Cardiac muscle cell (in vitro differentiated cells and primary cell): ENCODE measurements around the gene ADAP1. TPM values are rescaled to one million over a fixed set of nuclear protein-coding genes. Genes with fewer than 3 reads are reported as not detected.
A peak's percentile ranks its signal among the peaks of the same experiment; 100 is the strongest.

Experiments
- DNase-seq, 2 donors: peaks; one replicate each; pipeline versions ENCODE4 v3.0.0 to v3.0.0-alpha.2; 2010 to 2017; ENCODE audit warnings: low read depth in 1 of 2, low spot score in 1 of 2
- H3K27ac ChIP-seq: fragments of 200-600 bp; sonication (generic); 2 replicates; pipeline ENCODE4 v1.5.1; 2016
- H3K27me3 ChIP-seq: fragments of 200-600 bp; sonication (generic); 2 replicates; pipeline ENCODE4 v1.6.0; 2016; ENCODE audit warnings: control low read depth
- H3K36me3 ChIP-seq: fragments of 200-600 bp; sonication (generic); 2 replicates; pipeline ENCODE4 v1.5.1; 2016; ENCODE audit warnings: control low read depth
- H3K4me1 ChIP-seq: fragments of 200-600 bp; sonication (generic); 2 replicates; pipeline ENCODE4 v1.8.1; 2017; ENCODE audit warnings: low read depth, mild to moderate bottlenecking, mixed run types
- H3K4me3 ChIP-seq: fragments of 200-600 bp; sonication (generic); 2 replicates; pipeline ENCODE4 v1.5.1; 2016; ENCODE audit warnings: mild to moderate bottlenecking
- H3K9me3 ChIP-seq: fragments of 200-600 bp; sonication (generic); 2 replicates; pipeline ENCODE4 v1.5.1; 2017; ENCODE audit warnings: low read depth, mild to moderate bottlenecking, control low read depth
- polyA plus RNA-seq: library from polyadenylated mRNA; unstranded; fragments of >200 nt; fragmentation: Nextera tagmentation; extraction: Ambion mirVana; gene quantifications from 2 replicates; pipeline ENCODE4 v1.2.1, GENCODE V29; 2016
- total RNA-seq: library from RNA; depleted of rRNA; stranded (reverse); fragments of >200 nt; gene quantifications from 2 replicates; pipeline ENCODE4 v1.2.3, GENCODE V29; 2016
- TF ChIP-seq, protein P1 (sequence below): IDR thresholded peaks from 2 replicates; pipeline ENCODE4 v1.5.1; 2012; ENCODE audit warnings: low read depth, mild to moderate bottlenecking, low read length

ADAP1 gene
- total and polyA plus RNA-seq, 2 experiments from 2014 or later: 12.0 to 14.4 TPM

- Histone ChIP-seq H3K4me3 (no peak overlapping the region), H3K4me1 (peaks cover 11% of the 10 kb centered on the region), H3K36me3 (peaks cover 5% of the 10 kb centered on the region), H3K9me3 (no peaks in the 10 kb centered on the region), H3K27ac (no peak overlapping the region), H3K27me3 (no peaks in the 10 kb centered on the region)
- DNase-seq: peak in 1 of 2 donors; percentile 34
- TF ChIP-seq, protein P1, sequence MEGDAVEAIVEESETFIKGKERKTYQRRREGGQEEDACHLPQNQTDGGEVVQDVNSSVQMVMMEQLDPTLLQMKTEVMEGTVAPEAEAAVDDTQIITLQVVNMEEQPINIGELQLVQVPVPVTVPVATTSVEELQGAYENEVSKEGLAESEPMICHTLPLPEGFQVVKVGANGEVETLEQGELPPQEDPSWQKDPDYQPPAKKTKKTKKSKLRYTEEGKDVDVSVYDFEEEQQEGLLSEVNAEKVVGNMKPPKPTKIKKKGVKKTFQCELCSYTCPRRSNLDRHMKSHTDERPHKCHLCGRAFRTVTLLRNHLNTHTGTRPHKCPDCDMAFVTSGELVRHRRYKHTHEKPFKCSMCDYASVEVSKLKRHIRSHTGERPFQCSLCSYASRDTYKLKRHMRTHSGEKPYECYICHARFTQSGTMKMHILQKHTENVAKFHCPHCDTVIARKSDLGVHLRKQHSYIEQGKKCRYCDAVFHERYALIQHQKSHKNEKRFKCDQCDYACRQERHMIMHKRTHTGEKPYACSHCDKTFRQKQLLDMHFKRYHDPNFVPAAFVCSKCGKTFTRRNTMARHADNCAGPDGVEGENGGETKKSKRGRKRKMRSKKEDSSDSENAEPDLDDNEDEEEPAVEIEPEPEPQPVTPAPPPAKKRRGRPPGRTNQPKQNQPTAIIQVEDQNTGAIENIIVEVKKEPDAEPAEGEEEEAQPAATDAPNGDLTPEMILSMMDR: no peak
These were observed 23.0 kb upstream of the ADAP1 start for GRCh38 chr7:977326-978048.

- peaks cover 10% of the 10 kb centered on the region for H3K4me1 ChIP-seq
- TF ChIP-seq, protein P1: no peak
These were observed 22.4 kb upstream of the ADAP1 start for GRCh38 chr7:976901-977325.

DNA sequence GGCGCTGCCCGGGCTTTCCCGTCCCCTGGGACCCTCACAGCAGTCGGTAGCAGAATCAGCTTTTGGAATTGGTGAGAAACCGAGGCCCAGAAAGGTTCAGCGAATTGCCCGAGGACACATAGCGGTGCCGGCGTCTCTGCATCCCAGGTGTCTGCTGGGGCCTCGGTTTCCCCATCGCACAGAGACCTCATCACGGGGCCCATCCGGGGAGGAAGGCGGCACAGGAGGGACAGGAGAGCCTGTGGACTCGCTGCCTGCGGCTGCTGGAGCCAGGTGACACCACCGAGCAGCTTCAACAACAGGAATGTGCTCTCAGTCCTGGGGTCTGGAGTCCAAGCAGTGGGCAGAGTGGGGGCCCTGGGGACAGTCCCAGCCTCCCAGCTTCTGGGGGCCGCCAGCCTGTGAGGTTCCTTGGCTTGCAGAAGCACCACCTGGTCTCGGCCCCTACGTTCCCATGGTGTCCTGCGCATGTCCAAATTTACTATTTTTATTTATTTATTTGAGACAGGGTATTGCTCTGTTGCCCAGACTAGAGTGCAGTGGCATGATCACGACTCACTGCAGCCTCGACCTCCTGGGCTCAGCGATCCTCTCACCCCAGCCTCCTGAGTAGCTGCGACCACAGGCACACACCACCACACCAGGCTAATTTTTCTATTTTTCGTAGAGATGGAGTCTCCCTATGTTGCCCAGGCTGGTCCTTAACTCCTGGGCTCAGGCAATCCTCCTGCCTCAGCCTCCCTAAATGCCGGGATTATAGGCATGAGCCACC is 21.4 kb upstream of the ADAP1 start:
- H3K9me3 ChIP-seq: no peaks in the 10 kb centered on the region
- H3K36me3 ChIP-seq: peaks cover 8% of the 10 kb centered on the region
- H3K4me1 ChIP-seq: peaks cover 10% of the 10 kb centered on the region
- H3K27me3 ChIP-seq: no peaks in the 10 kb centered on the region
- no peak for DNase-seq
- TF ChIP-seq, protein P1: no peak
- H3K27ac ChIP-seq: no peak overlapping the region
- peak overlapping the region; percentile 97 for H3K4me3 ChIP-seq

More at GRCh38 chr7:976901-977325, 22.4 kb upstream of the ADAP1 start:
- H3K36me3 ChIP-seq: peaks cover 8% of the 10 kb centered on the region
- no peak for DNase-seq
- H3K27me3 ChIP-seq: no peaks in the 10 kb centered on the region
- H3K9me3 ChIP-seq: no peaks in the 10 kb centered on the region
- no peak overlapping the region for H3K4me3 ChIP-seq
- H3K27ac ChIP-seq: no peak overlapping the region

GRCh38 chr7:974820-975681 is 20.6 kb upstream of the ADAP1 start, which contains the start of gene COX19:
Gene COX19 (minus strand): TSS chr7:975549. CDS start chr7:975509, 40 bp downstream.
- TF ChIP-seq, protein P1: no peak
- Histone ChIP-seq H3K4me3 (peak within 1 kb of the TSS; percentile 97), H3K27ac (peak within 1 kb of the TSS; percentile 97), H3K9me3 (no peaks in the 10 kb centered on the region), H3K4me1 (peaks cover 10% of the 10 kb centered on the region), H3K27me3 (no peaks in the 10 kb centered on the region), H3K36me3 (peaks cover 8% of the 10 kb centered on the region)
- DNase-seq: peak; percentile 91 to 95

DNA sequence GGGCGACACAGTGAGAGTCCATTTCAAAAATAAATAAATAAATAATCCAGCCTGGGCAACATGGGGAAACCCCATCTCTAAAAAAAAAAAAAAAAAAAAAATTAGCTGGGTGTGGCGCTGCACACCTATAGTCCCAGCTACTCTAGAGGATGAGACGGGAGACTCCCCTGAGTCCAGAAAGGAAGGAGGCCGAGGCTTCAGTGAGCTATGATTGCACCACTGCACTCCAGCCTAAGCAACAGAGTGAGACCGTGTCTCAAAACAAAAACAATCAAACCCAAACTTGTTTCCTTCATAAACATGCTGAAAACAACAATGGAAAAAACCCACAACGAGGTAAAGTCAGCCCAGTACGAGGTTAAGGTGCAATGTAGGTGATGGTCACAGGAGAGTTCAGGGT is 19.7 kb upstream of the ADAP1 start:
- no peak overlapping the region for H3K27ac ChIP-seq

More for the DNA sequence above, 19.7 kb upstream of the ADAP1 start:
- Histone ChIP-seq H3K4me3 (peak overlapping the region; percentile 97), H3K27me3 (no peaks in the 10 kb centered on the region), H3K36me3 (peaks cover 8% of the 10 kb centered on the region), H3K4me1 (peaks cover 10% of the 10 kb centered on the region), H3K9me3 (no peaks in the 10 kb centered on the region)
- TF ChIP-seq, protein P1: no peak
- peak in 1 of 2 donors; percentile 29 for DNase-seq
